Measurements from ENCODE around the gene SH3RF3. TPM values are rescaled to one million over a fixed set of nuclear protein-coding genes. Genes with fewer than 3 reads are reported as not detected.

The SH3RF3 gene
- total RNA-seq, 2 donors from 2014 or later: 1.3 to 5.6 TPM

GRCh38 chr2:109371481-109372170 is 242.6 kb downstream of the SH3RF3 start:
- no peak for DNase-seq

GRCh38 chr2:109372171-109372568 is 243.2 kb downstream of the SH3RF3 start:
- Histone ChIP-seq H3K27ac (no peak overlapping the region), H3K4me1 (no peaks in the 10 kb centered on the region), H3K27me3 (no peaks in the 10 kb centered on the region), H3K9me3 (no peaks in the 10 kb centered on the region), H3K36me3 (replicated peaks in 1 of 2; ENCODE audit: insufficient read depth in 1 of 2, low read depth in 2 of 2) (no peaks in the 10 kb centered on the region), H3K4me3 (no peak overlapping the region)
- WGBS, 2 donors: 70 to 82% methylated on average over 4 of the region's 4 CpGs
- ATAC-seq (no peak), DNase-seq (no peak)
- intact Hi-C loops (cut with DNase I): no loop called here
- TF ChIP-seq CTCF (IDR thresholded peaks at IDR 0.05): no peak
- TF ChIP-seq POLR2A (IDR thresholded peaks at IDR 0.05): no peak

More at GRCh38 chr2:109371481-109372170, 242.6 kb downstream of the SH3RF3 start:
- TF ChIP-seq POLR2A (IDR thresholded peaks at IDR 0.05) (no peak), CTCF (IDR thresholded peaks at IDR 0.05) (no peak)
- ATAC-seq: no peak
- Histone ChIP-seq H3K4me1 (no peaks in the 10 kb centered on the region), H3K27me3 (no peaks in the 10 kb centered on the region), H3K9me3 (no peaks in the 10 kb centered on the region), H3K36me3 (replicated peaks in 1 of 2; ENCODE audit: insufficient read depth in 1 of 2, low read depth in 2 of 2) (no peaks in the 10 kb centered on the region), H3K27ac (no peak overlapping the region), H3K4me3 (no peak overlapping the region)
- intact Hi-C loops (cut with DNase I): no loop called here
- WGBS, 2 donors: 78 to 82% methylated on average over 18 of the region's 18 CpGs

- 40 to 57% methylated on average over 7 of the region's 7 CpGs for WGBS, 2 donors
- Histone ChIP-seq H3K36me3 (replicated peaks in 1 of 2; ENCODE audit: insufficient read depth in 1 of 2, low read depth in 2 of 2) (no peaks in the 10 kb centered on the region), H3K27ac (no peak overlapping the region), H3K9me3 (no peaks in the 10 kb centered on the region), H3K4me3 (no peak overlapping the region), H3K4me1 (no peaks in the 10 kb centered on the region), H3K27me3 (no peaks in the 10 kb centered on the region)
- intact Hi-C loops (cut with DNase I): no loop called here
- TF ChIP-seq CTCF (IDR thresholded peaks at IDR 0.05) (no peak), POLR2A (IDR thresholded peaks at IDR 0.05) (no peak)
- no peak for DNase-seq
- no peak for ATAC-seq
These were observed 243.6 kb downstream of the SH3RF3 start for GRCh38 chr2:109372614-109373013.

DNA sequence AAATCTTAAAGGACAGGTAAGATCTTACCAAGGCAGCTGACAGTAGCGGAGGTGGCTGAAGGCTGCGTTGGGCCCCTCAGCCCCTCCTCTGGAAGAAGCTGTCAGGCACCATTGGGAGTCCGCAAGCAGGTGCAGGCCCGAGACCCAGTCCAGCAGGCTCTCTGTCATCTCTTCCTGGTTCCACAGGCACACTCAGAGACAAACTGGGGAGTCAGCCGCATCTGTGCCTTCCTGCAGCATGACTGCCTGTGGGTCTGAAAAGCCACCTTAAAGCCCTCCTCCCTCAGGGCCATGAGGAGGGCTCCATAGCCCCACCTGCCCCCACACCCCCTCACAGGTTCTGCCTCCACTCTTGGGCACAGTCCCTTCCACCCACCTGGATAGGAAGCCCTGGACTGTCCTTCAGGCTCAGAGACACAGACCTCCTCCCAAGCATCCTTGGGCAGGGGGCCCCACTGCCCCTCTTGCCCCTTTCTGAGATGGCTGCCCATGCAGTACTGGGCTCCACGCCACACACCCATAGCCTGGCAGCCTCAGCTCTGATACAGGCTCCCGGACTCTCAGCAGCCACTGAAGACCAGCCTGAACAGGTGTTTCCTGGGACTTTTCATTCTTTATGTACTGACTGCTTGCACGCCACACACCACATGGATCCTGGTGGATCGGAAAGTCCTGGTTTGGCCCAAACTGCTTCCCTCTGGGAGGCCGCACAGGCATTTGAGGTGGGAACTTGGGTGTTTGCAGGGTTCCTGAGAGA is 245.0 kb downstream of the SH3RF3 start:
- Histone ChIP-seq H3K27ac (no peak overlapping the region), H3K27me3 (no peaks in the 10 kb centered on the region), H3K4me1 (no peaks in the 10 kb centered on the region), H3K36me3 (replicated peaks in 1 of 2; ENCODE audit: insufficient read depth in 1 of 2, low read depth in 2 of 2) (no peaks in the 10 kb centered on the region), H3K9me3 (no peaks in the 10 kb centered on the region), H3K4me3 (no peak overlapping the region)
- no peak for DNase-seq
- no peak for ATAC-seq
- WGBS, 2 donors: 85 to 90% methylated on average over 4 to 10 of the region's 10 CpGs
- TF ChIP-seq POLR2A (IDR thresholded peaks at IDR 0.05) (no peak), CTCF (IDR thresholded peaks at IDR 0.05) (no peak)
- intact Hi-C loops (cut with DNase I): no loop called here
